Stimulated activated CD8-positive, alpha-beta memory T cell treated with anti-CD3 and anti-CD28 coated beads, Interleukin-15, amount 100 ng/mL, for 48 hours (primary cell): Measurements from ENCODE around the gene SHB.
"Not testable (repeated sequence)": the region's sequence is repeated elsewhere in the genome, so short reads cannot be mapped to it uniquely, and the experiment has no call there.

ENCODE experiments used
- DNase-seq, 2 donors: peaks; one replicate each; pipeline ENCODE4 v3.0.0-alpha.2; 2020; ENCODE audit warnings: low read depth in 2 of 2

The SHB gene

GRCh38 chr9:38063363-38063707 lies 5.7 kb downstream of the SHB start:
- no peak for DNase-seq

GRCh38 chr9:38062498-38063362 lies 6.3 kb downstream of the SHB start:
- no peak for DNase-seq

GRCh38 chr9:38062106-38062497 lies 6.9 kb downstream of the SHB start:
- DNase-seq: no peak

- DNase-seq: no peak
Measured at GRCh38 chr9:38061326-38061977, 7.6 kb downstream of the SHB start.

- DNase-seq: no peak
Measured at GRCh38 chr9:38060681-38061080, 8.3 kb downstream of the SHB start.

GRCh38 chr9:38059233-38059936 lies 9.6 kb downstream of the SHB start:
- DNase-seq: no peak

GRCh38 chr9:38058452-38059232 lies 10.4 kb downstream of the SHB start:
- DNase-seq: no peak

- no peak for DNase-seq
Measured at GRCh38 chr9:38057416-38058195, 11.4 kb downstream of the SHB start.

- no peak for DNase-seq
Measured at GRCh38 chr9:38054653-38055052, 14.4 kb downstream of the SHB start.

GRCh38 chr9:38053697-38054461 lies 15.1 kb downstream of the SHB start:
- no peak for DNase-seq

- DNase-seq: no peak
Measured at GRCh38 chr9:38051780-38052546, 17.1 kb downstream of the SHB start.

- no peak for DNase-seq
Measured at GRCh38 chr9:38048316-38048969, 20.6 kb downstream of the SHB start.

GRCh38 chr9:38047301-38048251 lies 21.5 kb downstream of the SHB start:
- no peak for DNase-seq

- no peak for DNase-seq
Measured at GRCh38 chr9:38046661-38047300, 22.2 kb downstream of the SHB start.

GRCh38 chr9:38045939-38046338 lies 23.1 kb downstream of the SHB start:
- DNase-seq: not testable (repeated sequence)

GRCh38 chr9:38044706-38045105 lies 24.3 kb downstream of the SHB start:
- DNase-seq: no peak

- no peak for DNase-seq
Measured at GRCh38 chr9:38043931-38044623, 24.9 kb downstream of the SHB start.
